ENCODE measurements around the gene STARD9.

- TF ChIP-seq CTCF (conservative IDR thresholded peaks at IDR 0.05; ENCODE audit: low read depth, low read length), result no peak
- no peak for TF ChIP-seq POLR2A (IDR thresholded peaks at IDR 0.05; ENCODE audit: low read depth, low read length)
Measured at GRCh38 chr15:42719043-42719442, 143.6 kb downstream of the STARD9 start.

Measured in IMR-90 (cell line).